A549 (cell line): ENCODE measurements around the gene SGO1.

ENCODE experiments used
- BHLHE40 ChIP-seq: IDR thresholded peaks from 2 replicates; pipeline ENCODE4 v1.6.1; 2012; ENCODE audit warnings: low read depth, low read length, inconsistent platforms
- CEBPB ChIP-seq, 2 experiments: fragments of >200 bp in 1 of 2; sonication (Bioruptor Twin) in 1 of 2; formaldehyde crosslinking in 1 of 2; IDR thresholded peaks; 2 replicates each; pipeline ENCODE4 v1.6.1; 2012 to 2016
- CHD2 ChIP-seq: fragments of 150-350 bp; IDR thresholded peaks from 2 replicates; pipeline ENCODE4 v1.6.1; 2014; ENCODE audit warnings: low read length; ENCODE audit not compliant: partially characterized antibody
- EP300 ChIP-seq, 2 experiments: fragments of >200 bp; sonication (Bioruptor Twin); formaldehyde crosslinking; IDR thresholded peaks; 2 replicates in 1 of 2; 3 replicates in 1 of 2; pipeline ENCODE4 v1.6.1; 2016 to 2017
- NPAS2 ChIP-seq: fragments of 250-450 bp; sonication (Bioruptor Pico); IDR thresholded peaks from 2 replicates; pipeline ENCODE4 v1.8.0; 2022; ENCODE audit warnings: mild to moderate bottlenecking, moderate library complexity, borderline replicate concordance
- POLR2A ChIP-seq: IDR thresholded peaks from 2 replicates; pipeline ENCODE4 v1.6.1; 2012; ENCODE audit warnings: mild to moderate bottlenecking, low read length
- RCOR1 ChIP-seq: fragments of 150-350 bp; IDR thresholded peaks from 2 replicates; pipeline ENCODE4 v1.6.1; 2014; ENCODE audit warnings: antibody characterized with exemption, low read length, low read depth
- ZNF302 ChIP-seq: fragments of 250-450 bp; sonication (Bioruptor Pico); IDR thresholded peaks from 2 replicates; pipeline ENCODE4 v1.9.0; 2021; ENCODE audit warnings: inconsistent platforms, mild to moderate bottlenecking, moderate library complexity
- TF ChIP-seq, protein P1 (sequence below): fragments of >200 bp; sonication (Bioruptor Twin); formaldehyde crosslinking; IDR thresholded peaks from 3 replicates; pipeline ENCODE4 v1.5.1; 2016
- TF ChIP-seq, protein P2 (sequence below): IDR thresholded peaks from 2 replicates; pipeline ENCODE4 v1.6.1; 2012; ENCODE audit warnings: low read depth, borderline replicate concordance
- TF ChIP-seq, protein P3 (sequence below): fragments of 200-600 bp; sonication (generic); IDR thresholded peaks from 2 replicates; pipeline ENCODE4 v1.6.1; 2016; ENCODE audit warnings: antibody characterized with exemption, mild to moderate bottlenecking, moderate library complexity

DNA sequence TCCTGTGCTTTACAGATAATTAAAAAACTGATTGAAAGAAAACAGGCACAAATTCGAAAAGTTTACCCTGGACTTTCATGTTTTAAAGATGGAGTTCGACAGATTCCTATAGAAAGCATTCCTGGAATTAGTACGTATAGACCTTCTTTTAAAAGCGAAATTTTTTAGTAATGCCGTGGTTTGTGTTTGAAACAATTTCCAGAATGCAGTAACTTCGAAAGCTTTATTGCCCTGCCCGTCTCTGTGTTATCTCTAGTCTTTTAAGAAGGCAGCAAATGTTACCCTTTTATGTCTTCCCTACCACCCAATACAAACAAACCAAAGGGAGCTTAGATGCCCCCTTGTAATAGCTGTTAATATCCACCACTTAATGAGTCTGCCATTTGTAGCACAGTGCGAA is 39.7 kb downstream of the SGO1 start:
- TF ChIP-seq POLR2A = no peak
- no peak for TF ChIP-seq RCOR1
- TF ChIP-seq, protein P1, sequence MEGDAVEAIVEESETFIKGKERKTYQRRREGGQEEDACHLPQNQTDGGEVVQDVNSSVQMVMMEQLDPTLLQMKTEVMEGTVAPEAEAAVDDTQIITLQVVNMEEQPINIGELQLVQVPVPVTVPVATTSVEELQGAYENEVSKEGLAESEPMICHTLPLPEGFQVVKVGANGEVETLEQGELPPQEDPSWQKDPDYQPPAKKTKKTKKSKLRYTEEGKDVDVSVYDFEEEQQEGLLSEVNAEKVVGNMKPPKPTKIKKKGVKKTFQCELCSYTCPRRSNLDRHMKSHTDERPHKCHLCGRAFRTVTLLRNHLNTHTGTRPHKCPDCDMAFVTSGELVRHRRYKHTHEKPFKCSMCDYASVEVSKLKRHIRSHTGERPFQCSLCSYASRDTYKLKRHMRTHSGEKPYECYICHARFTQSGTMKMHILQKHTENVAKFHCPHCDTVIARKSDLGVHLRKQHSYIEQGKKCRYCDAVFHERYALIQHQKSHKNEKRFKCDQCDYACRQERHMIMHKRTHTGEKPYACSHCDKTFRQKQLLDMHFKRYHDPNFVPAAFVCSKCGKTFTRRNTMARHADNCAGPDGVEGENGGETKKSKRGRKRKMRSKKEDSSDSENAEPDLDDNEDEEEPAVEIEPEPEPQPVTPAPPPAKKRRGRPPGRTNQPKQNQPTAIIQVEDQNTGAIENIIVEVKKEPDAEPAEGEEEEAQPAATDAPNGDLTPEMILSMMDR = no peak
- TF ChIP-seq EP300 (IDR thresholded peaks at IDR 0.05) = no peak
- TF ChIP-seq, protein P2, sequence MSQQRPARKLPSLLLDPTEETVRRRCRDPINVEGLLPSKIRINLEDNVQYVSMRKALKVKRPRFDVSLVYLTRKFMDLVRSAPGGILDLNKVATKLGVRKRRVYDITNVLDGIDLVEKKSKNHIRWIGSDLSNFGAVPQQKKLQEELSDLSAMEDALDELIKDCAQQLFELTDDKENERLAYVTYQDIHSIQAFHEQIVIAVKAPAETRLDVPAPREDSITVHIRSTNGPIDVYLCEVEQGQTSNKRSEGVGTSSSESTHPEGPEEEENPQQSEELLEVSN = no peak
- no peak for TF ChIP-seq NPAS2 (CRISPR knock-in tag)
- no peak for TF ChIP-seq CHD2
- no peak for TF ChIP-seq CEBPB (IDR thresholded peaks at IDR 0.05)
- TF ChIP-seq ZNF302 (CRISPR knock-in tag) = no peak
- TF ChIP-seq, protein P3, sequence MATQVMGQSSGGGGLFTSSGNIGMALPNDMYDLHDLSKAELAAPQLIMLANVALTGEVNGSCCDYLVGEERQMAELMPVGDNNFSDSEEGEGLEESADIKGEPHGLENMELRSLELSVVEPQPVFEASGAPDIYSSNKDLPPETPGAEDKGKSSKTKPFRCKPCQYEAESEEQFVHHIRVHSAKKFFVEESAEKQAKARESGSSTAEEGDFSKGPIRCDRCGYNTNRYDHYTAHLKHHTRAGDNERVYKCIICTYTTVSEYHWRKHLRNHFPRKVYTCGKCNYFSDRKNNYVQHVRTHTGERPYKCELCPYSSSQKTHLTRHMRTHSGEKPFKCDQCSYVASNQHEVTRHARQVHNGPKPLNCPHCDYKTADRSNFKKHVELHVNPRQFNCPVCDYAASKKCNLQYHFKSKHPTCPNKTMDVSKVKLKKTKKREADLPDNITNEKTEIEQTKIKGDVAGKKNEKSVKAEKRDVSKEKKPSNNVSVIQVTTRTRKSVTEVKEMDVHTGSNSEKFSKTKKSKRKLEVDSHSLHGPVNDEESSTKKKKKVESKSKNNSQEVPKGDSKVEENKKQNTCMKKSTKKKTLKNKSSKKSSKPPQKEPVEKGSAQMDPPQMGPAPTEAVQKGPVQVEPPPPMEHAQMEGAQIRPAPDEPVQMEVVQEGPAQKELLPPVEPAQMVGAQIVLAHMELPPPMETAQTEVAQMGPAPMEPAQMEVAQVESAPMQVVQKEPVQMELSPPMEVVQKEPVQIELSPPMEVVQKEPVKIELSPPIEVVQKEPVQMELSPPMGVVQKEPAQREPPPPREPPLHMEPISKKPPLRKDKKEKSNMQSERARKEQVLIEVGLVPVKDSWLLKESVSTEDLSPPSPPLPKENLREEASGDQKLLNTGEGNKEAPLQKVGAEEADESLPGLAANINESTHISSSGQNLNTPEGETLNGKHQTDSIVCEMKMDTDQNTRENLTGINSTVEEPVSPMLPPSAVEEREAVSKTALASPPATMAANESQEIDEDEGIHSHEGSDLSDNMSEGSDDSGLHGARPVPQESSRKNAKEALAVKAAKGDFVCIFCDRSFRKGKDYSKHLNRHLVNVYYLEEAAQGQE = no peak
- TF ChIP-seq BHLHE40 = no peak
